Measurements from ENCODE around the gene QPRT.

QPRT gene

DNA sequence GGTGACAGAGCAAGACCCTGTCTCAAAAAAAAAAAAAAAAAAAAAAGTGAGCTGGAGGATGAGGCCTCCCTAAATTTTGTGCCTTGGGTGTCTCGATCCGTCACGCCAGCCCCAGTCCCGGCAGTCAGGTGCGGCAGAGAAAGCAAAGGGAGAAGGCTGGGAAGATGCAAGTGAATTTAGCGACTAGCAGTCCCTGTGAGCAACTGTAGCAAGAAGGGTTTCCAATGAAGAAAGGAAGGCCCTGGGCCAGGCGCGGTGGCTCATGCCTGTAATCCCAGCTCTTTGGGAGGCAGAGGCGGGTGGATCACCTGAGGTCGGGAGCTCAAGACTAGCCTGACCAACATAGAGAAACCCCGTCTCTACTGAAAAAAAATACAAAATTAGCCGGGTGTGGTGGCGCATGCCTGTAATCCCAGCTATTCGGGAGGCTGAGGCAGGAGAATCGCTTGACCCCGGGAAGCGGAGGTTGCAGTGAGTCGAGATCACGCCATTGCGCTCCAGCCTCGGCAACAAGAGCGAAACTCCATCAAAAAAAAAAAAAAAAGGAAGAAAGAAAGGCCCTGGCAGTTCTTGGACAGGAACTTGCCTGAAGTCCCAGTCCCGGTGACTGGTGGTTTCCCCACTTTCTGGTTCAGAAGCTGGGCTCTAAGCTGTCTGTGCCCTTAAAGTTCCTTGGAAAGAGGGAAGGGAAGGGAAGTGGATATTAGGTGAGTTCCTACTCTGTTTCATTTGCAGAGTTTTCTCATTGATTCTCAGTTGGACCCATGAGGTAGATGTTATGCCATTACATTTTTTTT lies 1.8 kb upstream of the QPRT start:
- Histone ChIP-seq H3K9me3 (no peaks in the 10 kb centered on the region), H3K4me3 (ENCODE audit: low read depth, low read length) (no peak overlapping the region), H3K4me1 (peaks cover 8% of the 10 kb centered on the region), H3K27me3 (no peaks in the 10 kb centered on the region), H3K36me3 (no peaks in the 10 kb centered on the region; the same call in 1 of the 2 replicates)
- TF ChIP-seq, protein P1, sequence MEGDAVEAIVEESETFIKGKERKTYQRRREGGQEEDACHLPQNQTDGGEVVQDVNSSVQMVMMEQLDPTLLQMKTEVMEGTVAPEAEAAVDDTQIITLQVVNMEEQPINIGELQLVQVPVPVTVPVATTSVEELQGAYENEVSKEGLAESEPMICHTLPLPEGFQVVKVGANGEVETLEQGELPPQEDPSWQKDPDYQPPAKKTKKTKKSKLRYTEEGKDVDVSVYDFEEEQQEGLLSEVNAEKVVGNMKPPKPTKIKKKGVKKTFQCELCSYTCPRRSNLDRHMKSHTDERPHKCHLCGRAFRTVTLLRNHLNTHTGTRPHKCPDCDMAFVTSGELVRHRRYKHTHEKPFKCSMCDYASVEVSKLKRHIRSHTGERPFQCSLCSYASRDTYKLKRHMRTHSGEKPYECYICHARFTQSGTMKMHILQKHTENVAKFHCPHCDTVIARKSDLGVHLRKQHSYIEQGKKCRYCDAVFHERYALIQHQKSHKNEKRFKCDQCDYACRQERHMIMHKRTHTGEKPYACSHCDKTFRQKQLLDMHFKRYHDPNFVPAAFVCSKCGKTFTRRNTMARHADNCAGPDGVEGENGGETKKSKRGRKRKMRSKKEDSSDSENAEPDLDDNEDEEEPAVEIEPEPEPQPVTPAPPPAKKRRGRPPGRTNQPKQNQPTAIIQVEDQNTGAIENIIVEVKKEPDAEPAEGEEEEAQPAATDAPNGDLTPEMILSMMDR (IDR thresholded peaks at IDR 0.05; ENCODE audit: low read depth, low read length), result no peak
- no peak for DNase-seq

DNA sequence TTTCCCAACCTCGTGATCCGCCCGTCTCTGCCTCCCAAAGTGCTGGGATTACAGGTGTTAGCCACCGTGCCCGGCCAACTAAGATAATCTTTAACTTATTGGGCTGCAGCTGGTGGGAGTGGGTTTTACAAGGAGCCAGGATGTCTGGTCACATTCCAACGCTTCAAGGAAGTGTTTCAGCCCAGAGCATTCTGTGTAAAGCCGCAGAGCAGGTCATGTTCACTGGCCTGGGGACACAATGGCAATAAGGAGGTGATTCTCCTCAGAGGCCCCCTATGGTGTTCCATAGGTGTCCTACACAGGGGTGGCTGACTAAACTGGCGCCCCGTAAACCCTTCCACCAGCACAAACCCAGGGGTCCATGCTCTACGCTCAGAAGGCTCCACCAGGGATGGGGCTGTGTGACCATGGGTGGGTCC lies 1.2 kb downstream of the QPRT start:
- Histone ChIP-seq H3K4me1 (peaks cover 8% of the 10 kb centered on the region), H3K9me3 (no peaks in the 10 kb centered on the region), H3K27me3 (no peaks in the 10 kb centered on the region), H3K36me3 (peaks cover 7% of the 10 kb centered on the region; the same call in 1 of the 2 replicates), H3K4me3 (ENCODE audit: low read depth, low read length) (peak overlapping the region; percentile 74)
- TF ChIP-seq, protein P1 (IDR thresholded peaks at IDR 0.05; ENCODE audit: low read depth, low read length), result no peak
- DNase-seq, result no peak

DNA sequence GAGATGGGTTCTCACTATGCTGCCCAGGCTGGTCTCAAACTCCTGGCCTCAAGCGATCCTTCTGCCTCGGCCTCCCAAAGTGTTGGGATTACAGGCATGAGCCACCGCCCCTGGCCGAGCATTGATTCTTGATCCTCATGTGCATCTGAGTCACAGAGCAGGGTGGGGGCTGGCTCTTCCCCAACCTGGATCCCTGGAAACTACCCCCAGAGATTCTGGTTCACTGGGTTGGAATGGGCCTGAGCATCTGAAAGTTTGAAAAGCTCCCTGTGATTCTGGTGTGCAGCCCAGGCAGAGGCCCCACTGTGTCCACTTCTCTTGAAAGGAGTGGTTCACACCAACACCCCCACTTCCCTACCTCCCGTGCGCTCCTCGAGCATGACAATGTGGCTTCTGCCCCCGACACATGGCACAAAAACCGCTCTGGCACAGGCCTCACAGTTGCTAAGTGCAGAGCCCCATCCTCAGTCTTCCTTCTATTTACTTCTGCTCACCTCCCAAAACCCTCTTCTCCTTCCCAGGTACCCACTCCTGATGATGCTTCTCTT lies 4.6 kb downstream of the QPRT start:
- H3K27me3 ChIP-seq, result no peaks in the 10 kb centered on the region
- no peak for DNase-seq
- H3K4me1 ChIP-seq, result peaks cover 5% of the 10 kb centered on the region
- no peaks in the 10 kb centered on the region for H3K9me3 ChIP-seq
- TF ChIP-seq, protein P1 (IDR thresholded peaks at IDR 0.05; ENCODE audit: low read depth, low read length), result no peak
- no peak overlapping the region for H3K4me3 ChIP-seq (ENCODE audit: low read depth, low read length)
- peaks cover 7% of the 10 kb centered on the region; the same call in 1 of the 2 replicates for H3K36me3 ChIP-seq

DNA sequence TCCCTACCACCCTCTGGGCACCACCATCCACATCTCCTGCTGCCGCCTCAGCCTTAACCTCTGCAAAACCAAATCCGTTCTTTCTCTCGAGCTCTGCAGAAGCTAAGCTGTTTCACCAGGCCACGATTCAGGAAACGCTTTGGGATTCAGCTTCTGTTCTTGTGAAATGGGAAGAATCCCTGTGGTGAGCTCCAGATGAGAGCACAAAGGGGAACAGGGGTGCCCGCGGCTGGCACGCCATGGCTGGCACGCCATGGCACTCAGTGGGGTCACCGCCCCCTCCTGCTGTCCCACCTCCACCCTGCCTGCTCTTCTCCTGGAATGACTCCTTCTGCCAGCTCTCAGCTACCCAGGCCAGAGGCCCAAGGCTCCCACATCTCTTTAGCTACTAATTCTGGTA lies 5.7 kb downstream of the QPRT start:
- Histone ChIP-seq H3K36me3 (peaks cover 7% of the 10 kb centered on the region; the same call in 1 of the 2 replicates), H3K27me3 (no peaks in the 10 kb centered on the region), H3K4me3 (ENCODE audit: low read depth, low read length) (no peak overlapping the region), H3K4me1 (peaks cover 5% of the 10 kb centered on the region), H3K9me3 (no peaks in the 10 kb centered on the region)
- TF ChIP-seq, protein P1 (IDR thresholded peaks at IDR 0.05; ENCODE audit: low read depth, low read length), result no peak
- no peak for DNase-seq

DNA sequence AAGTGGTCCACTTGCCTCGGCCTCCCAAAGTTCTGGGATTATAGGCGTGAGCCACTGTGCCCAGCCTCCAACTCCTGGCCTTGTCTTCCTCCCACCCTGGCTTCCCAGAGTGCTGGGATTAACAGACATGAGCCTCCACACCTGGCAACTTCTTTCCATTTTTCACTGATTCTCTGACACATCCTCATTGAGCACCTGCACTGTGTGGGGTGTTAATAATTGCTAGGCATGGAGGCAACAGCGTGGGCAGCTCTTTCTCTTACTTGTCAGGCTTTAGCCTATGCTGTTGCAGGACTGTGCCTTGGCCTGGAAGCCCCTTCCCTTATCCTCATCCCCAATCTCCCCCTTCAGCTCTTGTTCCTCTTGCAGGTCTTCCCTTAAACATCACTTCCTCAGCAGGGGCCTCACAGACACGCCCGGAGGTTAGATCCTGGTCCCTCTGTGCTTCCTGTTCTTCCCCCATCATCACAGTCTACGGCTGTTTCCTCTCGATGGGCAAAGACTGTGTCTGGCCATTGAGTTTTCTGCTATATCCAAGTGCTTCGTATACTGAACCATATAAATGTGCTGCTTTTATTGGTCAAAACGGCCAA lies 7.9 kb downstream of the QPRT start:
- no peaks in the 10 kb centered on the region for H3K9me3 ChIP-seq
- H3K27me3 ChIP-seq, result no peaks in the 10 kb centered on the region
- no peaks in the 10 kb centered on the region for H3K4me1 ChIP-seq
- TF ChIP-seq, protein P1 (IDR thresholded peaks at IDR 0.05; ENCODE audit: low read depth, low read length), result no peak
- H3K36me3 ChIP-seq, result peaks cover 7% of the 10 kb centered on the region; the same call in 1 of the 2 replicates
- DNase-seq, result no peak
- no peak overlapping the region for H3K4me3 ChIP-seq (ENCODE audit: low read depth, low read length)
